ENCODE data around the gene HNRNPAB.

GRCh38 chr5:178223196-178223773, 19.0 kb downstream of the HNRNPAB start:
- TF ChIP-seq CTCF (IDR thresholded peaks at IDR 0.05) (no peak), POLR2A (IDR thresholded peaks at IDR 0.05; ENCODE audit: low read depth) (no peak), POLR2AphosphoS5 (IDR thresholded peaks at IDR 0.05) (no peak), EP300 (IDR thresholded peaks at IDR 0.05) (no peak)
